ENCODE results near the gene CACNA2D4.

Gene CACNA2D4

GRCh38 chr12:1882405-1882804 lies 36.0 kb downstream of the CACNA2D4 start:
- H3K27ac ChIP-seq = no peak overlapping the region
- TF ChIP-seq, protein P1, sequence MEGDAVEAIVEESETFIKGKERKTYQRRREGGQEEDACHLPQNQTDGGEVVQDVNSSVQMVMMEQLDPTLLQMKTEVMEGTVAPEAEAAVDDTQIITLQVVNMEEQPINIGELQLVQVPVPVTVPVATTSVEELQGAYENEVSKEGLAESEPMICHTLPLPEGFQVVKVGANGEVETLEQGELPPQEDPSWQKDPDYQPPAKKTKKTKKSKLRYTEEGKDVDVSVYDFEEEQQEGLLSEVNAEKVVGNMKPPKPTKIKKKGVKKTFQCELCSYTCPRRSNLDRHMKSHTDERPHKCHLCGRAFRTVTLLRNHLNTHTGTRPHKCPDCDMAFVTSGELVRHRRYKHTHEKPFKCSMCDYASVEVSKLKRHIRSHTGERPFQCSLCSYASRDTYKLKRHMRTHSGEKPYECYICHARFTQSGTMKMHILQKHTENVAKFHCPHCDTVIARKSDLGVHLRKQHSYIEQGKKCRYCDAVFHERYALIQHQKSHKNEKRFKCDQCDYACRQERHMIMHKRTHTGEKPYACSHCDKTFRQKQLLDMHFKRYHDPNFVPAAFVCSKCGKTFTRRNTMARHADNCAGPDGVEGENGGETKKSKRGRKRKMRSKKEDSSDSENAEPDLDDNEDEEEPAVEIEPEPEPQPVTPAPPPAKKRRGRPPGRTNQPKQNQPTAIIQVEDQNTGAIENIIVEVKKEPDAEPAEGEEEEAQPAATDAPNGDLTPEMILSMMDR (conservative IDR thresholded peaks at IDR 0.05) = no peak
- TF ChIP-seq ZFX (IDR thresholded peaks at IDR 0.05) = no peak

DNA sequence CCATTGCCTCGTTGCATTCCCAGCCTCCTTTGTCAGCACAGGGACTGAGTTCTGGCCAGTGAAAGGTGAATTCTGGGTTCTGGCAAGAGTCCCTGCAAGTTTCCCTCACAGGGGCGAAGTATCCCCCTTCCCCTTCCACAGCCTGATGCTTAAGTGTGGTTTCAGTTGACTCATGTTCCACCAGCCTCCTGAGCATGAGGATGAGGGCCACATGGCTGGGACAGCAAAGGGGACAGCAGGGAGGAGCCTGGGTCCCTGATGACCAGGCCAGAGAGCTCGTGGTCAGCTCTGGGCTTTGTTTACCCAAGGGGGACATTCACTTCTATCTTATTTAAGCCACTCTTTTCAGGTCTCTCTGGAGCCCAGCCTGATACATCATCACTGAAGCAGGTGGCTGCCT lies 36.5 kb downstream of the CACNA2D4 start:
- TF ChIP-seq, protein P1 (conservative IDR thresholded peaks at IDR 0.05) = no peak
- no peak for TF ChIP-seq ZFX (IDR thresholded peaks at IDR 0.05)
- H3K27ac ChIP-seq = no peak overlapping the region

GRCh38 chr12:1881301-1881700 lies 37.2 kb downstream of the CACNA2D4 start:
- no peak for TF ChIP-seq ZFX (IDR thresholded peaks at IDR 0.05)
- TF ChIP-seq, protein P1 (conservative IDR thresholded peaks at IDR 0.05) = no peak
- no peak overlapping the region for H3K27ac ChIP-seq

DNA sequence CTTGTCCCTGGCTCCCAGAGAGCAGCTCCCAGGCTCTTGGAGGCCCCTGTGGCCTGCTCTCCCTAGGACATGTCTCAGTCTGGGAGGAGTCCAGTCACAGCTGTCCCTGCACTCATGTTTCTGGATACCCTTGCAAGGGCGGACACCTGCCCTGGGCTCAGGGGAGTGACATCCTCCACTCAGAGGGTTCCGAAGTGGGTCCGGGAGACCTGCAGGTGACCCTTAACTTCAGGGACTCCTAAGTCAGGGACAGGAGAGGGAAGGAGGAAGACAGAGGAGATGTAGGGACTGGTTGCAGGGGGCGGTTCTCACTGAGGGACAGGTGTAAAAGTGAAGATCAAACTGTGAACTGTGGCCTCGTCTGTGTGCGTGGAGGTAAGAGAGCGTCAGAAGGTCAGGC lies 37.6 kb downstream of the CACNA2D4 start:
- H3K27ac ChIP-seq = no peak overlapping the region
- TF ChIP-seq, protein P1 (conservative IDR thresholded peaks at IDR 0.05) = no peak
- no peak for TF ChIP-seq ZFX (IDR thresholded peaks at IDR 0.05)

- H3K27ac ChIP-seq = no peak overlapping the region
Observed at GRCh38 chr12:1880153-1880845, 38.2 kb downstream of the CACNA2D4 start.

DNA sequence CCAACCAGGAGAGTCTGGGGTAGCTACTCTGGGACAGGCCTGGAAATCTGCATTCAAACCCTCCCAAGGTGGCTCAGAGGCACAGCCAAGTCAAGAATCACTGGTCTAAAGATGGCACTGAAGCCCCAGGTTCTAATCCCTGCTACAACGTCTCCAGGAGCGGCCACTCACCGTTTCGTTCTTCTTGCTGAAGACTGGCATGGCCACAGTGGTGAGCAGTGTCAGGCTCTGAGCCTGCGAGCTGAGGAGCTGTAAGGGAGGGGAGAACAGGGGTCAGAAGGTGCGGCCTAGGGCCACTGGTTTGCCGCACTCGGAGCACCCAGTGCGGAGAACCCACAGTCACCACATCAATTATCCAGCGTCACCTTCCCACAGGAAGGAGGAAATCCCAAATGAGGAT lies 38.8 kb downstream of the CACNA2D4 start:
- no peak overlapping the region for H3K27ac ChIP-seq
- TF ChIP-seq, protein P1 (conservative IDR thresholded peaks at IDR 0.05) = no peak
- TF ChIP-seq ZFX (IDR thresholded peaks at IDR 0.05) = no peak

More at GRCh38 chr12:1880153-1880845, 38.2 kb downstream of the CACNA2D4 start:
- no peak for TF ChIP-seq ZFX (IDR thresholded peaks at IDR 0.05)
- TF ChIP-seq, protein P1 (conservative IDR thresholded peaks at IDR 0.05) = no peak

- TF ChIP-seq ZFX (IDR thresholded peaks at IDR 0.05) = no peak
- TF ChIP-seq, protein P1 (conservative IDR thresholded peaks at IDR 0.05) = no peak
- H3K27ac ChIP-seq = no peak overlapping the region
Observed at GRCh38 chr12:1878695-1879094, 39.8 kb downstream of the CACNA2D4 start.
